ENCODE data around the gene BACE2. TPM values are rescaled to one million over a fixed set of nuclear protein-coding genes. Genes with fewer than 3 reads are reported as not detected.

Gene BACE2
- total RNA-seq, 1 experiment from 2014 or later, result 23.2 TPM

DNA sequence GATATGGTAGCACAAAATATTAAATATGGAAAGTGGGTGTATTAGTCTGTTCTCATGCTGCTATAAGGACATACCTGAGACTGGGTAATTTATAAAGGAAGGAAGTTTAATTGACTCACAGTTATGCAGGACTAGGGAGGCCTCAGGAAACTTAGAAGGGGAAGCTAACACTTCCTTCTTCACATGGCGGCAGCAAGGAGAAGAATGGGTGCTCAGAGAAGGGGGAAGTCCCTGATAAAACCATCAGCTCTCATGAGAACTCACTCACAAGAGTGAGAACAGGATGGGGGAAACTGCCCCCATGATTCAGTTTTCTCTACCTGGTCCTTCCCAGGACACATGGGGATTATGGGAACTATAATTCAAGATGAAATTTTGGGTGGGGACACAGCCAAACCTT, 15.8 kb upstream of the BACE2 start:
- ChIA-PET RAD21 (ENCODE audit: low non-redundant PET in 1 of 2, low total read pairs in 2 of 2, uncharacterized antibody in 2 of 2, unreplicated experiment in 2 of 2) (no interaction called here), CTCF (no interaction called here), POLR2A (no interaction called here)
- Histone ChIP-seq H3K4me3 (replicated peaks in 1 of 2; ENCODE audit: low read depth in 1 of 2, low read length in 2 of 2) (no peak overlapping the region), H3K36me3 (ENCODE audit: control insufficient read depth in 1 of 2, insufficient read depth in 2 of 2, low read length in 2 of 2) (no peaks in the 10 kb centered on the region), H3K27me3 (ENCODE audit: insufficient read depth, low read length) (peaks cover 14% of the 10 kb centered on the region; the same call in 1 of the 2 replicates), H3K9me2 (ENCODE audit: insufficient read depth) (no peaks in the 10 kb centered on the region), H3K9ac (ENCODE audit: low read length) (no peak overlapping the region), H3K4me2 (ENCODE audit: low read length) (no peak overlapping the region), H4K20me1 (ENCODE audit: insufficient read depth) (no peaks in the 10 kb centered on the region), H3K27ac (ENCODE audit: low read depth, low read length) (no peak overlapping the region), H2AFZ (ENCODE audit: low read depth, low read length, poor library complexity, severe bottlenecking) (no peak overlapping the region), H3K79me2 (ENCODE audit: insufficient read depth, low read length) (no peaks in the 10 kb centered on the region), H3K9me3 (ENCODE audit: control insufficient read depth in 1 of 2, insufficient read depth in 1 of 2, low read depth in 1 of 2, low read length in 2 of 2) (no peaks in the 10 kb centered on the region), H3K4me1 (ENCODE audit: control insufficient read depth in 1 of 2, insufficient read depth in 2 of 2, low read length in 2 of 2) (no peaks in the 10 kb centered on the region)
- TF ChIP-seq RAD21 (IDR thresholded peaks at IDR 0.05; ENCODE audit: low read depth) (no peak), SRF (IDR thresholded peaks at IDR 0.05; ENCODE audit: low read depth) (no peak), SP1 (IDR thresholded peaks at IDR 0.05; ENCODE audit: low read depth) (no peak), EGR1 (IDR thresholded peaks at IDR 0.05; ENCODE audit: low read depth) (no peak)
- intact Hi-C loops (cut with micrococcal nuclease), result no loop called here
- no peak for DNase-seq (ENCODE audit: low read depth, low spot score)
- BruUV-seq (replicated peaks), result no TSS peak
- no peak for ATAC-seq

DNA sequence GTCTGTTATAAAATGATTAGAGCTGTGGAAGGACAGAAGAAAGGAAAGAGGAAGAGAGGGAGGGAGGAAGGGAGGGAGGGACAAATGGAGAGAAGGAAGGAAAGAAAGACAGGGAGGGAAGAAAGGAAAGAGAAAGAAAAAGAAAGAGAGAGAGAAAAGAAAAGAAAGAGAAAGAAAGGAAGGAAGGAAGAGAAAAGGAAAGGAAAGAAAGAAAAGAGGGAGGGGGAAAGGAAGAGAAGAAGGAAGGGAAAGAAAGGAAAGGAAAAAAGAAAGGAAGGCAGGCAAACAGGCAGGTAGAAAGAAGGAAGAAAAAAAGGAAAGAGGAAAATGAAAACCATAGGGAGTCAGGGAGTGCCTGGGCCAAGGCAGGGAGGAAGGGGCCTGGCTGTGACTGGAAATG, 14.5 kb upstream of the BACE2 start:
- Histone ChIP-seq H3K4me2 (ENCODE audit: low read length) (no peak overlapping the region), H3K4me3 (replicated peaks in 1 of 2; ENCODE audit: low read depth in 1 of 2, low read length in 2 of 2) (no peak overlapping the region), H3K4me1 (ENCODE audit: control insufficient read depth in 1 of 2, insufficient read depth in 2 of 2, low read length in 2 of 2) (no peaks in the 10 kb centered on the region), H3K9me2 (ENCODE audit: insufficient read depth) (no peaks in the 10 kb centered on the region), H3K79me2 (ENCODE audit: insufficient read depth, low read length) (no peaks in the 10 kb centered on the region), H3K9me3 (ENCODE audit: control insufficient read depth in 1 of 2, insufficient read depth in 1 of 2, low read depth in 1 of 2, low read length in 2 of 2) (peaks cover 6 to 7% of the 10 kb centered on the region in 2 experiments; a peak in 2 of 4 replicates), H3K27ac (ENCODE audit: low read depth, low read length) (no peak overlapping the region), H3K36me3 (ENCODE audit: control insufficient read depth in 1 of 2, insufficient read depth in 2 of 2, low read length in 2 of 2) (no peaks in the 10 kb centered on the region), H4K20me1 (ENCODE audit: insufficient read depth) (no peaks in the 10 kb centered on the region), H2AFZ (ENCODE audit: low read depth, low read length, poor library complexity, severe bottlenecking) (no peak overlapping the region), H3K9ac (ENCODE audit: low read length) (no peak overlapping the region), H3K27me3 (ENCODE audit: insufficient read depth, low read length) (peaks cover 14% of the 10 kb centered on the region; the same call in 1 of the 2 replicates)
- intact Hi-C loops (cut with micrococcal nuclease), result no loop called here
- DNase-seq (ENCODE audit: low read depth, low spot score) (no peak), ATAC-seq (no peak)
- ChIA-PET POLR2A (no interaction called here), CTCF (no interaction called here), RAD21 (ENCODE audit: low non-redundant PET in 1 of 2, low total read pairs in 2 of 2, uncharacterized antibody in 2 of 2, unreplicated experiment in 2 of 2) (no interaction called here)
- BruUV-seq (replicated peaks), result no TSS peak
- no peak for TF ChIP-seq YY1 (IDR thresholded peaks at IDR 0.05; ENCODE audit: extremely low read depth, insufficient replicate concordance, low read depth, low read length)
- TF ChIP-seq, protein P1, sequence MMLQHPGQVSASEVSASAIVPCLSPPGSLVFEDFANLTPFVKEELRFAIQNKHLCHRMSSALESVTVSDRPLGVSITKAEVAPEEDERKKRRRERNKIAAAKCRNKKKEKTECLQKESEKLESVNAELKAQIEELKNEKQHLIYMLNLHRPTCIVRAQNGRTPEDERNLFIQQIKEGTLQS (IDR thresholded peaks at IDR 0.05), result no peak
- no peak for TF ChIP-seq SRF (IDR thresholded peaks at IDR 0.05; ENCODE audit: low read depth)
- TF ChIP-seq MAX (IDR thresholded peaks at IDR 0.05), result no peak
- TF ChIP-seq CBX3 (IDR thresholded peaks at IDR 0.05; ENCODE audit: low read depth), result no peak
- no peak for TF ChIP-seq CEBPB (IDR thresholded peaks at IDR 0.05; ENCODE audit: low read depth)
- TF ChIP-seq JUND (IDR thresholded peaks at IDR 0.05), result no peak
- no peak for TF ChIP-seq TCF7L2 (IDR thresholded peaks at IDR 0.05; ENCODE audit: borderline replicate concordance, extremely low read depth, insufficient read depth, insufficient read length)
- no peak for TF ChIP-seq REST (IDR thresholded peaks at IDR 0.05; ENCODE audit: low read depth)
- no peak for TF ChIP-seq EZH2phosphoT487 (IDR thresholded peaks at IDR 0.05; ENCODE audit: borderline replicate concordance)
- no peak for TF ChIP-seq POLR2A (IDR thresholded peaks at IDR 0.05; ENCODE audit: borderline replicate concordance, extremely low read depth, insufficient read depth, insufficient read length)
- TF ChIP-seq POLR2AphosphoS5 (IDR thresholded peaks at IDR 0.05; ENCODE audit: low read depth, low read length), result no peak
- TF ChIP-seq ZNF274 (IDR thresholded peaks at IDR 0.05; ENCODE audit: low read depth, low read length), result no peak
- no peak for TF ChIP-seq ZFX (IDR thresholded peaks at IDR 0.05)
- TF ChIP-seq SIN3A (IDR thresholded peaks at IDR 0.05; ENCODE audit: low read depth), result no peak

All from HCT116 (cell line).